PC-3 (cell line): ENCODE measurements around the gene MGMT.

Experiments used
- EZH2 ChIP-seq: fragments of 300-600 bp; sonication (generic); IDR thresholded peaks from one replicate; pipeline ENCODE4 v1.6.1; 2017; ENCODE audit warnings: antibody characterized with exemption, mild to moderate bottlenecking, low read length; ENCODE audit not compliant: unreplicated experiment
- TF ChIP-seq, protein P1 (sequence below): fragments of 300-600 bp; sonication (generic); conservative IDR thresholded peaks from 2 replicates; pipeline ENCODE4 v1.5.1; 2017; ENCODE audit warnings: antibody characterized with exemption, low read depth, mild to moderate bottlenecking, low read length

DNA sequence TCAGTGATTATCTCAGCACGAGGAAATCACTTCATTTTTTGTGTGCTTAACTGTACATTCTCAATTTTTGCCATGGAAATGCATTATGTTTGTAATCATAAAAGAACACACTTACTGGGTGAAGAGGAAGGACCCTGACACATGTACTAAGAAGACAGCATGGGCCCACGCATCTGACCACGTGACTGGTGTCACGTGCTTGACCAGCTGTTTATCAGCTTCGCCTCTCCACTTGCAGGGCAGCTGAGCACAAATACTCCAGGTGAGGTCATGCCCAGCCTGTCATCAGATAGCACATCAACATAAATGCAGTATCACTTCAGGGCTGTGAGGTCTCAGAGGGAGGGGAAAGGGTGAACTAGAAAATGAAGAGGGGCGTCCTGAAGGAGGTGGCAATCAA lies 317.2 kb downstream of the MGMT start:
- TF ChIP-seq, protein P1, sequence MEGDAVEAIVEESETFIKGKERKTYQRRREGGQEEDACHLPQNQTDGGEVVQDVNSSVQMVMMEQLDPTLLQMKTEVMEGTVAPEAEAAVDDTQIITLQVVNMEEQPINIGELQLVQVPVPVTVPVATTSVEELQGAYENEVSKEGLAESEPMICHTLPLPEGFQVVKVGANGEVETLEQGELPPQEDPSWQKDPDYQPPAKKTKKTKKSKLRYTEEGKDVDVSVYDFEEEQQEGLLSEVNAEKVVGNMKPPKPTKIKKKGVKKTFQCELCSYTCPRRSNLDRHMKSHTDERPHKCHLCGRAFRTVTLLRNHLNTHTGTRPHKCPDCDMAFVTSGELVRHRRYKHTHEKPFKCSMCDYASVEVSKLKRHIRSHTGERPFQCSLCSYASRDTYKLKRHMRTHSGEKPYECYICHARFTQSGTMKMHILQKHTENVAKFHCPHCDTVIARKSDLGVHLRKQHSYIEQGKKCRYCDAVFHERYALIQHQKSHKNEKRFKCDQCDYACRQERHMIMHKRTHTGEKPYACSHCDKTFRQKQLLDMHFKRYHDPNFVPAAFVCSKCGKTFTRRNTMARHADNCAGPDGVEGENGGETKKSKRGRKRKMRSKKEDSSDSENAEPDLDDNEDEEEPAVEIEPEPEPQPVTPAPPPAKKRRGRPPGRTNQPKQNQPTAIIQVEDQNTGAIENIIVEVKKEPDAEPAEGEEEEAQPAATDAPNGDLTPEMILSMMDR, result no peak
- TF ChIP-seq EZH2, result no peak
